Body of pancreas (tissue), 4 donors: Measurements from ENCODE around the gene PXDN. TPM values are rescaled to one million over a fixed set of nuclear protein-coding genes. Genes with fewer than 3 reads are reported as not detected.
A peak's percentile ranks its signal among the peaks of the same experiment; 100 is the strongest.

Experiments used
- ATAC-seq: fragments of 150-250 bp; one replicate; pipeline ENCODE4 v1.9.1; 2016
- DNase-seq, 4 donors: peaks; one replicate each; pipeline ENCODE4 v3.0.0-alpha.2; 2019
- H3K27ac ChIP-seq, 4 donors: fragments of 200-600 bp; sonication (generic); 1 replicate in 3 of 4; 2 replicates in 1 of 4; pipeline versions ENCODE4 v1.5.1 to v1.6.1; 2016 to 2019; ENCODE audit warnings: mild to moderate bottlenecking in 1 of 4, mixed read lengths in 1 of 4, moderate library complexity in 1 of 4
- H3K27me3 ChIP-seq, 2 donors: fragments of 200-600 bp; sonication (generic); one replicate each; pipeline ENCODE4 v1.6.0; 2016; ENCODE audit warnings: mild to moderate bottlenecking in 1 of 2
- H3K36me3 ChIP-seq, 2 donors: fragments of 200-600 bp; sonication (generic); replicated peaks in 1 of 2; 2 replicates each; pipeline ENCODE4 v1.5.1; 2016; ENCODE audit warnings: low read depth in 2 of 2; ENCODE audit not compliant: insufficient read depth in 1 of 2
- H3K4me1 ChIP-seq: fragments of 200-600 bp; sonication (generic); one replicate; pipeline ENCODE4 v1.6.0; 2016
- H3K4me3 ChIP-seq, 2 donors: fragments of 200-600 bp; sonication (generic); 1 replicate in 1 of 2; 2 replicates in 1 of 2; pipeline ENCODE4 v1.5.1; 2016 to 2019
- H3K9me3 ChIP-seq, 3 donors: fragments of 200-600 bp; sonication (generic); 1 replicate in 2 of 3; 2 replicates in 1 of 3; pipeline ENCODE4 v1.5.1; 2016
- CTCF ChIP-seq, 7 experiments: fragments of 450-650 bp in 4 of 7; fragments of 200-600 bp in 3 of 7; sonication (generic) in 3 of 7; IDR thresholded peaks; one replicate each; pipeline ENCODE4 v1.5.1; 2016 to 2019; ENCODE audit warnings: antibody characterized with exemption in 7 of 7
- POLR2A ChIP-seq, 3 donors: fragments of 450-650 bp; IDR thresholded peaks; one replicate each; pipeline ENCODE4 v1.6.1; 2016; ENCODE audit warnings: antibody characterized with exemption in 3 of 3, mild to moderate bottlenecking in 2 of 3
- WGBS, 2 donors: methylation state at CpG; one replicate each; pipeline ENCODE4 v1.1.5; 2017; 5-methylcytosine and 5-hydroxymethylcytosine counted together
- intact Hi-C: fragments of 100-400 bp; cut with DNase I; formaldehyde crosslinking; loops from one replicate; pipeline ENCODE4 v1.15.1; 2023
- total RNA-seq, 2 donors: library from RNA; depleted of rRNA; stranded (reverse); fragments of >200 nt; gene quantifications; one replicate each; pipeline ENCODE4 v1.1.0, GENCODE V29; 2016

The PXDN gene
- total RNA-seq, 2 donors from 2014 or later = 7.0 to 41.9 TPM

GRCh38 chr2:1603059-1603458, 141.3 kb downstream of the PXDN start:
- Histone ChIP-seq H3K36me3 (no peaks in the 10 kb centered on the region), H3K4me3 (no peak overlapping the region), H3K4me1 (no peaks in the 10 kb centered on the region), H3K27me3 (no peaks in the 10 kb centered on the region), H3K9me3 (no peaks in the 10 kb centered on the region), H3K27ac (no peak overlapping the region)
- no peak for TF ChIP-seq CTCF (IDR thresholded peaks at IDR 0.05)
- no peak for TF ChIP-seq POLR2A (IDR thresholded peaks at IDR 0.05)
- ATAC-seq (no peak), DNase-seq (no peak)
- 76 to 83% methylated on average over 12 to 15 of the region's 15 CpGs for WGBS, 2 donors
- intact Hi-C loops = no loop called here

- Histone ChIP-seq H3K4me3 (no peak overlapping the region), H3K4me1 (no peaks in the 10 kb centered on the region), H3K27ac (no peak overlapping the region), H3K27me3 (no peaks in the 10 kb centered on the region), H3K36me3 (no peaks in the 10 kb centered on the region), H3K9me3 (no peaks in the 10 kb centered on the region)
- no peak for DNase-seq
- ATAC-seq = no peak
- WGBS, 2 donors = 66 to 74% methylated on average over 12 to 15 of the region's 15 CpGs
- TF ChIP-seq POLR2A (IDR thresholded peaks at IDR 0.05) (no peak), CTCF (IDR thresholded peaks at IDR 0.05) (no peak)
- intact Hi-C loops = no loop called here
Measured at GRCh38 chr2:1602278-1603010, 141.9 kb downstream of the PXDN start.

- no peak for ATAC-seq
- no peak for TF ChIP-seq POLR2A (IDR thresholded peaks at IDR 0.05)
- TF ChIP-seq CTCF (IDR thresholded peaks at IDR 0.05) = no peak
- H3K4me1 ChIP-seq = no peaks in the 10 kb centered on the region
- H3K9me3 ChIP-seq = no peaks in the 10 kb centered on the region
- intact Hi-C loops = no loop called here
- no peak overlapping the region for H3K4me3 ChIP-seq
- H3K27me3 ChIP-seq = no peaks in the 10 kb centered on the region
- no peak overlapping the region for H3K27ac ChIP-seq
- peak in 1 of 4 donors; percentile 1 for DNase-seq
- WGBS, 2 donors = 65 to 70% methylated on average over 26 to 27 of the region's 27 CpGs
- H3K36me3 ChIP-seq = no peaks in the 10 kb centered on the region
Measured at GRCh38 chr2:1601471-1602277, 142.6 kb downstream of the PXDN start.

- Histone ChIP-seq H3K27me3 (no peaks in the 10 kb centered on the region), H3K4me3 (no peak overlapping the region), H3K27ac (no peak overlapping the region), H3K4me1 (no peaks in the 10 kb centered on the region), H3K36me3 (no peaks in the 10 kb centered on the region), H3K9me3 (no peaks in the 10 kb centered on the region)
- DNase-seq = peak in 1 of 4 donors; percentile 1
- 33 to 57% methylated on average over 5 of the region's 5 CpGs for WGBS, 2 donors
- intact Hi-C loops = no loop called here
- TF ChIP-seq POLR2A (IDR thresholded peaks at IDR 0.05) = no peak
- no peak for TF ChIP-seq CTCF (IDR thresholded peaks at IDR 0.05)
- ATAC-seq = no peak
Measured at GRCh38 chr2:1601067-1601412, 143.3 kb downstream of the PXDN start.
